Measurements from ENCODE around the gene RRBP1. TPM values are rescaled to one million over a fixed set of nuclear protein-coding genes. Genes with fewer than 3 reads are reported as not detected.

The RRBP1 gene
- total and polyA plus RNA-seq, 7 experiments from 2014 or later, result 4.1 to 73.9 (median 28.1) TPM

DNA sequence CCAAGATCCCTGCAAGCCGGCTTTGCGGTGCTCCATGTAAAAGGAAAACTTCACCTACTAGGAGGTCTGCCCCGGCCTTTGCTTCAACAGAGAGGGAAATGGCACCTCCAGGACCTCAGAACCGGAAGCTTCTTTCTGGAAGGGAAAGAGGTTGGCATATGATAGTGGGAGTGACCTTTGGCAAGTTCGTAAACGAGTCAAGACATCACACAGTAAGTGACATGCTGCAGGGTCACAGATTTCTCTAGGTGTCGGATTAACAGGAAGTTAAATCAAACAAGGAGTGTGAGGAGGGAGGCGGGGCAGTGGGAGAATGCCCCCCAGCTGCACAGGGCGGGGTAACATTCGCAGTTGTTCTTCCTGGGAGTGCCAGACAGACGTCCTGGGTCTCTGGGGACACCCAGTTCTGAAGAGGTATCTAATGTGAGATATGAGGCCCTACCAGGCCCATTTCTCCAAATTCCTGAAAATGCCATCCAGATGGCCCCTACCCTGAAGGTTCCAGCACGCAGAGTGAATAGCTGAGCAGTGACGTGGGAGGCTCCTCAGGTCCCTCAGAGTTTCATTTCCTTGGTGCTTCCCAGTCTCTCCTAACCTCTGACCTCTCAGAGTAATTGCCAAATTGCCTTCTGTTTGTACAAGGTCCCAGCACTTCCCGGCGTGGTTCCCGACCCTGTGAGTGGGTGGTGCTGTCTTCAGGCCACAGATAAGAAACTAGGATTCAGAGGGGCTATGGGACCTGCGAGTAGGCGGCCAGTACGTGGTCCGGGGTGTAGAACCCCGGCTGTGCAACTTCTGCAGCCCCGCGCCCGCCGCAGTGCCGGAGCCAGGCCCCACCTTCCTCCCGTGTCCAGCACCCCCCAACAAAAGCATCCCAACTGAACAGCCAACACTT, 1.9 kb downstream of the RRBP1 start:
- POLR2A ChIA-PET, result no interaction called here
- Mint-ChIP-seq H3K27me3 (peaks cover under 1 to 23% (median 13%) of the 10 kb centered on the region in 5 donors), H3K9me3 (no peaks in the 10 kb centered on the region), H3K27ac (peak overlapping the region; percentile 58 to 93 (median 83)), H3K36me3 (peaks cover 0 to 10% (median 0%) of the 10 kb centered on the region in 5 donors), H3K4me3 (peak overlapping the region; percentile 69 to 93 (median 82)), H3K4me1 (peaks cover 20 to 37% (median 24%) of the 10 kb centered on the region in 7 donors)
- H3K4me3 ChIP-seq (ENCODE audit: low read length), result peak overlapping the region; percentile 39
- H3K4me1 ChIP-seq (ENCODE audit: control insufficient read depth in 2 of 2, insufficient read depth in 2 of 2, low read length in 2 of 2), result peaks cover 0 to 18% of the 10 kb centered on the region in 2 donors
- intact Hi-C loops (cut with micrococcal nuclease), result loop anchor here (2.0 to 10.0 kb wide), 4 partner anchors 15 to 948 kb away; partner anchors contain the start of genes BFSP1 (in 1 of the 2) and SNRPB2 (in 1 of the 2)
- no peaks in the 10 kb centered on the region for H3K36me3 ChIP-seq (ENCODE audit: control insufficient read depth in 2 of 3, insufficient read depth in 3 of 3, low read length in 3 of 3)
- CTCF ChIA-PET, result interaction anchor here (0.8 kb wide), 1 partner anchor 316 kb away, joined by 3 read pairs; no protein-coding TSS in a partner anchor
- DNase-seq (peak in 1 of 9 donors; percentile 6), ATAC-seq (no peak)
- H3K27ac ChIP-seq (ENCODE audit: low read depth, low read length), result peak overlapping the region; percentile 42
- H3K27me3 ChIP-seq (ENCODE audit: control insufficient read depth in 2 of 2, insufficient read depth in 2 of 2, low read length in 2 of 2), result peaks cover 0 to 4% of the 10 kb centered on the region in 2 donors
- no peaks in the 10 kb centered on the region for H3K9me3 ChIP-seq (ENCODE audit: control insufficient read depth in 2 of 3, low read length in 3 of 3)

DNA sequence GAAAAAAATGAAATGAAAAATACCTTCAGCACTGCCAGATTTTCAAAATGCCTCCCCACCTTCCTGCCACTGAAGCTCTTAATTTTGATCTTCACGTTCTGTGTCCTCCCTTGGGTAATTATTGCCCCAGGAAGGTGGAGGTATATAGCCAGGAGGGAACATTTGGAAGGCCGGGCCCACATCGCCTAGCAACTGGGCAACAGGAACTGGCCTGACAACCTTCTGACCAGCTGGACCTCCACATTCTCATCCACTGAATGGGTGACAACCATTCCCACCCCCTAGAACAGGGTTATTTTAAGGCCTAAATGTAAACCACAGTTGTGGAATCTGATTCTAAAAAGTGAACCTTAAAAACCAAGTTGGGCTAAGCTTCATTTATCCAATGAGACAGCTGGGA, 3.2 kb downstream of the RRBP1 start:
- Histone ChIP-seq H3K4me3 (ENCODE audit: low read length) (no peak overlapping the region), H3K4me1 (ENCODE audit: control insufficient read depth in 2 of 2, insufficient read depth in 2 of 2, low read length in 2 of 2) (peaks cover 0 to 18% of the 10 kb centered on the region in 2 donors), H3K27ac (ENCODE audit: low read depth, low read length) (no peak overlapping the region), H3K9me3 (ENCODE audit: control insufficient read depth in 2 of 3, low read length in 3 of 3) (no peaks in the 10 kb centered on the region), H3K27me3 (ENCODE audit: control insufficient read depth in 2 of 2, insufficient read depth in 2 of 2, low read length in 2 of 2) (peaks cover 0 to 3% of the 10 kb centered on the region in 2 donors), H3K36me3 (ENCODE audit: control insufficient read depth in 2 of 3, insufficient read depth in 3 of 3, low read length in 3 of 3) (no peaks in the 10 kb centered on the region)
- Mint-ChIP-seq H3K4me3 (peak overlapping the region in 1 of 10 donors; percentile 21), H3K27ac (peak overlapping the region in 1 of 9 donors; percentile 62), H3K9me3 (no peaks in the 10 kb centered on the region), H3K36me3 (peaks cover 0 to 10% (median 0%) of the 10 kb centered on the region in 5 donors), H3K27me3 (peaks cover 0 to 10% (median 3%) of the 10 kb centered on the region in 5 donors), H3K4me1 (peaks cover 20 to 40% (median 24%) of the 10 kb centered on the region in 7 donors)
- intact Hi-C loops (cut with micrococcal nuclease), result loop anchor here in 1 of 2 donors (2.0 kb wide), 1 partner anchor 14 kb away; no protein-coding TSS in a partner anchor
- CTCF ChIA-PET, result interaction anchor here (0.9 to 1.1 kb wide), 4 partner anchors 219 to 318 kb away, joined by 3 to 6 read pairs (median 4); no protein-coding TSS in a partner anchor
- POLR2A ChIA-PET, result no interaction called here
- ATAC-seq (no peak), DNase-seq (no peak)

DNA sequence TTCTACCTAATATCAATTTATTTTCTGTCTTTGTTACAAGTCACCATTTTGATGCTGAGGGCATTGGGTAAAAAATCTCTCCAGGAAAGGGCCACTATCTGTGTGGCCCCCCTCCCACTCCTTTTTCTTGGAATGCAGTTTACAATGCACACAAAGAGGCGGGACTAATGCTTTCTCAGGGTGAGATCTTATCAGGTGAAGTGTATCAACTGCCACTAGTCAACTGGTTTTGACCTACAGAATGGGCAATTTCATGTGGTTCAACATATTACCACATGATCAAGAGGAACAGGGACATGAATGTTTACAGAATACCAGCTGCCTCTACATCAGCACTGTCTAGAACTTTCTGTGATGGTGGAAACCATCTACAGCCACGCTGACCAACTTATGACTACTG, 3.7 kb downstream of the RRBP1 start:
- intact Hi-C loops (cut with micrococcal nuclease), result loop anchor here in 1 of 2 donors (2.0 kb wide), 1 partner anchor 13 kb away; no protein-coding TSS in a partner anchor
- Histone ChIP-seq H3K9me3 (ENCODE audit: control insufficient read depth in 2 of 3, low read length in 3 of 3) (no peaks in the 10 kb centered on the region), H3K36me3 (ENCODE audit: control insufficient read depth in 2 of 3, insufficient read depth in 3 of 3, low read length in 3 of 3) (no peaks in the 10 kb centered on the region), H3K27me3 (ENCODE audit: control insufficient read depth in 2 of 2, insufficient read depth in 2 of 2, low read length in 2 of 2) (no peaks in the 10 kb centered on the region), H3K27ac (ENCODE audit: low read depth, low read length) (no peak overlapping the region), H3K4me1 (ENCODE audit: control insufficient read depth in 2 of 2, insufficient read depth in 2 of 2, low read length in 2 of 2) (peaks cover 0 to 18% of the 10 kb centered on the region in 2 donors), H3K4me3 (ENCODE audit: low read length) (no peak overlapping the region)
- Mint-ChIP-seq H3K9me3 (no peaks in the 10 kb centered on the region), H3K4me1 (peaks cover 18 to 41% (median 24%) of the 10 kb centered on the region in 7 donors), H3K36me3 (peaks cover 0 to 10% (median 0%) of the 10 kb centered on the region in 5 donors), H3K4me3 (peak overlapping the region in 1 of 10 donors; percentile 21), H3K27me3 (peaks cover 0 to 6% (median 0%) of the 10 kb centered on the region in 5 donors), H3K27ac (no peak overlapping the region)
- POLR2A ChIA-PET, result no interaction called here
- CTCF ChIA-PET, result interaction anchor here (0.9 to 1.1 kb wide), 4 partner anchors 220 to 319 kb away, joined by 3 to 6 read pairs (median 4); no protein-coding TSS in a partner anchor
- DNase-seq (no peak), ATAC-seq (no peak)

DNA sequence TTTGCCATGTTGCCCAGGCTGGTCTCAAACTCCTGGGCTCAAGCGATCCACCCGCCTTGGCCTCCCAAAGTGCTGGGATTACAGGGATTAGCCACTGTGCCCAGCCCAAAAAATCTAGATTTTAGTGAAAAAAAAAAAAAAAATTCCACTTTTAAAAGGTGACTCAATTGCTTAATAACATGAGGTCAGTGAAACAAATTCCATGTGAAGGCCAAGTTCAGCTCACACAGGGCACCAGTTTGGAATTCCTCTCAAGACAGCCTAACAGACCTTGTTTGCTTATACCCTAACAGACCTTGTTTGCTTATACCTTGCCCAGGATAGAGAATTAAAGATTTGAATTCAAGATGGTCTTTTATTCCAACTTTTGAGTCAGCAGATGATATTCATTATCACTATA, 5.1 kb downstream of the RRBP1 start:
- H3K4me1 Mint-ChIP-seq, result peaks cover 14 to 41% (median 16%) of the 10 kb centered on the region in 7 donors
- no peaks in the 10 kb centered on the region for H3K36me3 ChIP-seq (ENCODE audit: control insufficient read depth in 2 of 3, insufficient read depth in 3 of 3, low read length in 3 of 3)
- H3K4me1 ChIP-seq (ENCODE audit: control insufficient read depth in 2 of 2, insufficient read depth in 2 of 2, low read length in 2 of 2), result peaks cover 0 to 14% of the 10 kb centered on the region in 2 donors
- POLR2A ChIA-PET, result no interaction called here
- no peak overlapping the region for H3K27ac ChIP-seq (ENCODE audit: low read depth, low read length)
- no peaks in the 10 kb centered on the region for H3K27me3 ChIP-seq (ENCODE audit: control insufficient read depth in 2 of 2, insufficient read depth in 2 of 2, low read length in 2 of 2)
- H3K27me3 Mint-ChIP-seq, result no peaks in the 10 kb centered on the region
- intact Hi-C loops (cut with micrococcal nuclease), result no loop called here
- H3K9me3 Mint-ChIP-seq, result no peaks in the 10 kb centered on the region
- H3K9me3 ChIP-seq (ENCODE audit: control insufficient read depth in 2 of 3, low read length in 3 of 3), result no peaks in the 10 kb centered on the region
- CTCF ChIA-PET, result no interaction called here
- no peak overlapping the region for H3K4me3 Mint-ChIP-seq
- H3K27ac Mint-ChIP-seq, result peak overlapping the region in 1 of 9 donors; percentile 49
- peaks cover 0 to 13% (median 4%) of the 10 kb centered on the region in 5 donors for H3K36me3 Mint-ChIP-seq
- no peak for ATAC-seq
- no peak overlapping the region for H3K4me3 ChIP-seq (ENCODE audit: low read length)
- no peak for DNase-seq

DNA sequence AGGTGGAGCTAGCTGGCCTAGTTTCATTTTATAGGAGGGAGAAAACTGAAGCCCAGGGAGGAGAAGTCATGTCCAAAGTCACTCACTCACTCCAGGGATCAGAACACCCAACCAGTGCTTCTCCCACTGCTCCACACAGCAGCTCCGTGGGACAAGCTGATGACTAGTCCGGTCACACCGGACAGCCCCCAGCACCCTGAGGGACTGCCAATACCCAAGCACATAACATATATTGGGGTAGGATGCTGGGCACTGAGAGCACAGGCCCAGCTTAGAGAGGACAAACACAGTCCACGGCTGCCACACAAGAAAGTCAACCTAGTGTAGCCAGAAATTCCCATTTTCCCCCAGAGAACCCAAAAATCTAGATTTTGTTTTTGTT, 5.7 kb downstream of the RRBP1 start:
- peaks cover 14 to 44% (median 16%) of the 10 kb centered on the region in 7 donors for H3K4me1 Mint-ChIP-seq
- POLR2A ChIA-PET, result no interaction called here

DNA sequence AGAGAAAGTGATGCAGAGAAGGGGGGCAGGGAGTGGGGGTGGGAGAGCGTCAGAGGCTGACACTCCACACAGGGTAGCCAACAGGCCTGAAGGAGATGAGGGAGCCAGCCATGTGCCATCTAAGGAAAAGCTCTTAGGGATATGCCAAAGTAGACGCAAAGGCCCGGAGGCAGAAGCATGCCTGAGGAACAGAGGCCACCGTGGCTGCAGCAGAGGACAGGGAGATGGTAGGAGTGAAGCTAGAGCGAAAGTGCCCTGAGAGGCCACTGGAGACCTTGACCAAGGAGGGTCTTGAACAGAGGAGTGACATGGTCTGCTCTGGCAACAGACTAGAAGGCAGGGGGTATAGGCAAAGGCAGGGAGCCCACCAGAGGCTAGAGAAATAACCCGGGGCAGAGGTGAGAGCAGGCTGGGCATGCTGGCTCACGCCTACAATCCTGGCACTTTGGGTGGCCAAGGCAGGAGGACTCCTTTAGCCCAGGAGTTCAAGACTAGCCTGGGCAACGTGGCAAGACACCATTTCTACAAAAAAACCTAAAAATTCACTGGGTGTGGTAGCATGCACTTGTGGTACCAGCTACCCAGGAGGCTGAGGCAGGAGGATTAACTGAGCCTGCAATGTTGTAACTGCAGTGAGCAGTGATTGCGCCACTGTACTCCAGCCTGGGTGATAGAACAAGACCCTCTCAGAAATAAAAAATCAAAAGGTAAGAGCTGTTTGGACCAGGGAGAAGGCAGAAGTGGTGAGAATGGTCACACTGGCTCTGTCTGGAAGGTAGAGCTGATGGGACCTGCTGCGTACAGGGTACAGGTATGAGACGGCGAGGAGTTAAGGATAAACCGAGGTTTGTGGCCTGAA, 6.3 kb downstream of the RRBP1 start:
- peaks cover 0 to 22% (median 6%) of the 10 kb centered on the region in 5 donors for H3K36me3 Mint-ChIP-seq
- no peaks in the 10 kb centered on the region for H3K27me3 Mint-ChIP-seq
- no peaks in the 10 kb centered on the region for H3K9me3 Mint-ChIP-seq
- intact Hi-C loops (cut with micrococcal nuclease), result no loop called here
- no peaks in the 10 kb centered on the region for H3K27me3 ChIP-seq (ENCODE audit: control insufficient read depth in 2 of 2, insufficient read depth in 2 of 2, low read length in 2 of 2)
- ATAC-seq (no peak), DNase-seq (no peak)
- H3K27ac Mint-ChIP-seq, result no peak overlapping the region
- peaks cover 0 to 13% of the 10 kb centered on the region in 2 donors for H3K4me1 ChIP-seq (ENCODE audit: control insufficient read depth in 2 of 2, insufficient read depth in 2 of 2, low read length in 2 of 2)
- H3K27ac ChIP-seq (ENCODE audit: low read depth, low read length), result no peak overlapping the region
- H3K9me3 ChIP-seq (ENCODE audit: control insufficient read depth in 2 of 3, low read length in 3 of 3), result no peaks in the 10 kb centered on the region
- ChIA-PET POLR2A (interaction anchor here (1.0 kb wide), 1 partner anchor 12 kb away, joined by 3 read pairs; no protein-coding TSS in a partner anchor), CTCF (no interaction called here)
- no peak overlapping the region for H3K4me3 ChIP-seq (ENCODE audit: low read length)
- peaks cover 13 to 49% (median 16%) of the 10 kb centered on the region in 7 donors for H3K4me1 Mint-ChIP-seq
- no peaks in the 10 kb centered on the region for H3K36me3 ChIP-seq (ENCODE audit: control insufficient read depth in 2 of 3, insufficient read depth in 3 of 3, low read length in 3 of 3)
- H3K4me3 Mint-ChIP-seq, result no peak overlapping the region

More for the DNA sequence above, 5.7 kb downstream of the RRBP1 start:
- no peaks in the 10 kb centered on the region for H3K27me3 Mint-ChIP-seq
- Histone ChIP-seq H3K27ac (ENCODE audit: low read depth, low read length) (no peak overlapping the region), H3K4me1 (ENCODE audit: control insufficient read depth in 2 of 2, insufficient read depth in 2 of 2, low read length in 2 of 2) (peaks cover 0 to 14% of the 10 kb centered on the region in 2 donors), H3K4me3 (ENCODE audit: low read length) (no peak overlapping the region), H3K36me3 (ENCODE audit: control insufficient read depth in 2 of 3, insufficient read depth in 3 of 3, low read length in 3 of 3) (no peaks in the 10 kb centered on the region), H3K27me3 (ENCODE audit: control insufficient read depth in 2 of 2, insufficient read depth in 2 of 2, low read length in 2 of 2) (no peaks in the 10 kb centered on the region), H3K9me3 (ENCODE audit: control insufficient read depth in 2 of 3, low read length in 3 of 3) (no peaks in the 10 kb centered on the region)
- no peak overlapping the region for H3K4me3 Mint-ChIP-seq
- H3K36me3 Mint-ChIP-seq, result peaks cover 0 to 16% (median 4%) of the 10 kb centered on the region in 5 donors
- intact Hi-C loops (cut with micrococcal nuclease), result no loop called here
- DNase-seq (no peak), ATAC-seq (no peak)
- no peak overlapping the region for H3K27ac Mint-ChIP-seq
- no peaks in the 10 kb centered on the region for H3K9me3 Mint-ChIP-seq
- CTCF ChIA-PET, result no interaction called here
